K562 (cell line): ENCODE data around the gene HIRIP3.

Experiments used
- CBFA2T3 ChIP-seq: fragments of 450-650 bp; IDR thresholded peaks from 2 replicates; pipeline ENCODE4 v1.6.1; 2017
- CBX2 ChIP-seq: fragments of 200-600 bp; sonication (generic); IDR thresholded peaks from one replicate; pipeline ENCODE4 v1.6.1; 2012; ENCODE audit warnings: mild to moderate bottlenecking, low read length, inconsistent platforms; ENCODE audit not compliant: insufficient read depth, poor library complexity, severe bottlenecking
- CEBPB ChIP-seq: fragments of 450-650 bp; IDR thresholded peaks from 2 replicates; pipeline ENCODE4 v1.6.1; 2016; ENCODE audit warnings: missing genetic modification characterization, missing compliant biosample characterization
- EP300 ChIP-seq: IDR thresholded peaks from 2 replicates; pipeline ENCODE4 v1.6.1; 2012; ENCODE audit warnings: low read length, improper control_type of control experiment
- FOXK2 ChIP-seq, 2 experiments: fragments of 450-650 bp; IDR thresholded peaks in 1 of 2; conservative IDR thresholded peaks in 1 of 2; 2 replicates each; pipeline ENCODE4 v1.6.1; 2016; ENCODE audit warnings: low read depth in 2 of 2, mild to moderate bottlenecking in 1 of 2
- HDAC2 ChIP-seq: fragments of 450-650 bp; IDR thresholded peaks from 2 replicates; pipeline ENCODE4 v1.6.1; 2016; ENCODE audit warnings: mild to moderate bottlenecking
- KLF6 ChIP-seq: fragments of 250-450 bp; sonication (Bioruptor Pico); IDR thresholded peaks from 2 replicates; pipeline ENCODE4 v1.4.0; 2020; ENCODE audit warnings: mild to moderate bottlenecking, moderate library complexity, borderline replicate concordance
- SAFB2 ChIP-seq: fragments of 200-400 bp; formaldehyde crosslinking; IDR thresholded peaks from 2 replicates; pipeline ENCODE4 v1.6.1; 2018; ENCODE audit warnings: borderline replicate concordance, low read length, low read depth, moderate library complexity; ENCODE audit not compliant: severe bottlenecking
- SP2 ChIP-seq: IDR thresholded peaks from 2 replicates; pipeline ENCODE4 v1.6.1; 2011; ENCODE audit warnings: mild to moderate bottlenecking, low read depth, low read length, moderate library complexity; ENCODE audit not compliant: poor library complexity, severe bottlenecking; ENCODE audit errors: extremely low read depth
- ZNF75A ChIP-seq: fragments of 450-650 bp; formaldehyde crosslinking; IDR thresholded peaks from 2 replicates; pipeline ENCODE4 v1.4.0; 2020; ENCODE audit warnings: mild to moderate bottlenecking
- TF ChIP-seq, protein P1 (sequence below), 3 experiments: IDR thresholded peaks in 2 of 3; conservative IDR thresholded peaks in 1 of 3; 2 replicates each; pipeline ENCODE4 v1.5.1; 2011 to 2012; ENCODE audit warnings: low read length in 3 of 3, mild to moderate bottlenecking in 3 of 3, control low read depth in 2 of 3, improper control_type of control experiment in 1 of 3, inconsistent platforms in 1 of 3, low read depth in 1 of 3, mixed read lengths in 1 of 3, moderate library complexity in 1 of 3; ENCODE audit not compliant: insufficient read depth in 2 of 3
- TF ChIP-seq, protein P2 (sequence below): sonication (generic); formaldehyde crosslinking; IDR thresholded peaks from 2 replicates; pipeline ENCODE4 v1.8.0; 2022; ENCODE audit warnings: missing genetic modification reagents, mild to moderate bottlenecking, borderline replicate concordance

DNA sequence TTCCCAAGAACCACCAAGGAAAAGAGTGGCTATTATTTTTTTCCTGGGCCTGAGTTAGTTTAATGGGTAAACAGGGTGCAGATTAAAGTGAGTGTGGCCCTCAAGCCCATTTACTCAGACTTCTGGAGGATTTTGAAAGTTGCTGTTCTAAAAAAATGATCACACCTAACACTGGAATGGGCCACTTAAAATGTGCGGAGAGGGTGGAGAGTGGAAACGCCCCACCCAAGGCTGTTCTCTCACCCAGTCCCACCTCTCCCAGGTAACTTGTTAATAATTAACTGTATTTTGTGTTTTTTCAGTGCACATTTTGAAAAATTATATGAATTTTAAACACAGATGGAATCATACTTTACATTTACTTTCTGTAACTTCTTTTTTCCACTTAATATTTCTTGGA is 5.4 kb downstream of the HIRIP3 start:
- no peak for TF ChIP-seq KLF6
- TF ChIP-seq, protein P1, sequence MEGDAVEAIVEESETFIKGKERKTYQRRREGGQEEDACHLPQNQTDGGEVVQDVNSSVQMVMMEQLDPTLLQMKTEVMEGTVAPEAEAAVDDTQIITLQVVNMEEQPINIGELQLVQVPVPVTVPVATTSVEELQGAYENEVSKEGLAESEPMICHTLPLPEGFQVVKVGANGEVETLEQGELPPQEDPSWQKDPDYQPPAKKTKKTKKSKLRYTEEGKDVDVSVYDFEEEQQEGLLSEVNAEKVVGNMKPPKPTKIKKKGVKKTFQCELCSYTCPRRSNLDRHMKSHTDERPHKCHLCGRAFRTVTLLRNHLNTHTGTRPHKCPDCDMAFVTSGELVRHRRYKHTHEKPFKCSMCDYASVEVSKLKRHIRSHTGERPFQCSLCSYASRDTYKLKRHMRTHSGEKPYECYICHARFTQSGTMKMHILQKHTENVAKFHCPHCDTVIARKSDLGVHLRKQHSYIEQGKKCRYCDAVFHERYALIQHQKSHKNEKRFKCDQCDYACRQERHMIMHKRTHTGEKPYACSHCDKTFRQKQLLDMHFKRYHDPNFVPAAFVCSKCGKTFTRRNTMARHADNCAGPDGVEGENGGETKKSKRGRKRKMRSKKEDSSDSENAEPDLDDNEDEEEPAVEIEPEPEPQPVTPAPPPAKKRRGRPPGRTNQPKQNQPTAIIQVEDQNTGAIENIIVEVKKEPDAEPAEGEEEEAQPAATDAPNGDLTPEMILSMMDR (IDR thresholded peaks at IDR 0.05 in 2 of 3, conservative IDR thresholded peaks at IDR 0.05 in 1 of 3; ENCODE audit: insufficient read depth in 2 of 3, low read depth in 1 of 3, low read length in 3 of 3) = no peak
- TF ChIP-seq, protein P2, sequence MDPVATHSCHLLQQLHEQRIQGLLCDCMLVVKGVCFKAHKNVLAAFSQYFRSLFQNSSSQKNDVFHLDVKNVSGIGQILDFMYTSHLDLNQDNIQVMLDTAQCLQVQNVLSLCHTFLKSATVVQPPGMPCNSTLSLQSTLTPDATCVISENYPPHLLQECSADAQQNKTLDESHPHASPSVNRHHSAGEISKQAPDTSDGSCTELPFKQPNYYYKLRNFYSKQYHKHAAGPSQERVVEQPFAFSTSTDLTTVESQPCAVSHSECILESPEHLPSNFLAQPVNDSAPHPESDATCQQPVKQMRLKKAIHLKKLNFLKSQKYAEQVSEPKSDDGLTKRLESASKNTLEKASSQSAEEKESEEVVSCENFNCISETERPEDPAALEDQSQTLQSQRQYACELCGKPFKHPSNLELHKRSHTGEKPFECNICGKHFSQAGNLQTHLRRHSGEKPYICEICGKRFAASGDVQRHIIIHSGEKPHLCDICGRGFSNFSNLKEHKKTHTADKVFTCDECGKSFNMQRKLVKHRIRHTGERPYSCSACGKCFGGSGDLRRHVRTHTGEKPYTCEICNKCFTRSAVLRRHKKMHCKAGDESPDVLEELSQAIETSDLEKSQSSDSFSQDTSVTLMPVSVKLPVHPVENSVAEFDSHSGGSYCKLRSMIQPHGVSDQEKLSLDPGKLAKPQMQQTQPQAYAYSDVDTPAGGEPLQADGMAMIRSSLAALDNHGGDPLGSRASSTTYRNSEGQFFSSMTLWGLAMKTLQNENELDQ (CRISPR knock-in tag) = no peak
- no peak for TF ChIP-seq SP2
- TF ChIP-seq ZNF75A = no peak
- no peak for TF ChIP-seq SAFB2
- no peak for TF ChIP-seq HDAC2
- TF ChIP-seq FOXK2 (conservative IDR thresholded peaks at IDR 0.05 in 1 of 2, IDR thresholded peaks at IDR 0.05 in 1 of 2; ENCODE audit: low read depth in 2 of 2) = no peak
- TF ChIP-seq CBFA2T3 = no peak
- TF ChIP-seq EP300 = no peak
- TF ChIP-seq CBX2 = no peak
- TF ChIP-seq CEBPB = no peak
